Thyroid gland (tissue), 4 donors: ENCODE results near the gene CSMD2.

ENCODE experiments used
- POLR2A ChIP-seq, 2 donors: fragments of 450-650 bp; IDR thresholded peaks; one replicate each; pipeline ENCODE4 v1.6.1; 2017; ENCODE audit warnings: antibody characterized with exemption in 2 of 2, mild to moderate bottlenecking in 2 of 2, moderate library complexity in 1 of 2
- TF ChIP-seq, protein P1 (sequence below), 6 experiments: fragments of 200-600 bp in 3 of 6; fragments of 450-650 bp in 3 of 6; sonication (generic) in 3 of 6; IDR thresholded peaks; one replicate each; pipeline ENCODE4 v1.5.1; 2016 to 2019; ENCODE audit warnings: antibody characterized with exemption in 6 of 6, mild to moderate bottlenecking in 2 of 6, inconsistent platforms in 1 of 6, moderate library complexity in 1 of 6

DNA sequence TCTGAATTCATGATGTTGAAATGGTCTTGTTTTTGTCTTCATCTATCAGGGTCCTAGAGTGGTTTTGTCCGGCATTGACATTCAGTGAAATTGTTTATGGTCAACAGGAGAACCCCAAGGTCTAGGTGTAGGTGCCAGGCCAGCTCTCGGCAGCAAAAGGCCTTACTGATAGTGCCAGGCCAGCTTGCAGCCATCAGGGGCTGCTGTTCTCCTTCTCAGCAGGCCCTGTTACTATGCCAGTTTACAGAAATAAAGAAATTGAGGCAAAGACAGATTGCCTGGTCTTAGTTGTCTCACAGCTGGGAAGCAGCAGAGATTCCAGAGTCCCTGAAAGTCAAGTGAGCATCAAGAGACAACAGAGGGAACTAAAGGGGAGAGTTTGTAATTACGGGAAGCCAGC is 289.2 kb downstream of the CSMD2 start:
- TF ChIP-seq, protein P1, sequence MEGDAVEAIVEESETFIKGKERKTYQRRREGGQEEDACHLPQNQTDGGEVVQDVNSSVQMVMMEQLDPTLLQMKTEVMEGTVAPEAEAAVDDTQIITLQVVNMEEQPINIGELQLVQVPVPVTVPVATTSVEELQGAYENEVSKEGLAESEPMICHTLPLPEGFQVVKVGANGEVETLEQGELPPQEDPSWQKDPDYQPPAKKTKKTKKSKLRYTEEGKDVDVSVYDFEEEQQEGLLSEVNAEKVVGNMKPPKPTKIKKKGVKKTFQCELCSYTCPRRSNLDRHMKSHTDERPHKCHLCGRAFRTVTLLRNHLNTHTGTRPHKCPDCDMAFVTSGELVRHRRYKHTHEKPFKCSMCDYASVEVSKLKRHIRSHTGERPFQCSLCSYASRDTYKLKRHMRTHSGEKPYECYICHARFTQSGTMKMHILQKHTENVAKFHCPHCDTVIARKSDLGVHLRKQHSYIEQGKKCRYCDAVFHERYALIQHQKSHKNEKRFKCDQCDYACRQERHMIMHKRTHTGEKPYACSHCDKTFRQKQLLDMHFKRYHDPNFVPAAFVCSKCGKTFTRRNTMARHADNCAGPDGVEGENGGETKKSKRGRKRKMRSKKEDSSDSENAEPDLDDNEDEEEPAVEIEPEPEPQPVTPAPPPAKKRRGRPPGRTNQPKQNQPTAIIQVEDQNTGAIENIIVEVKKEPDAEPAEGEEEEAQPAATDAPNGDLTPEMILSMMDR (IDR thresholded peaks at IDR 0.05), result no peak
- TF ChIP-seq POLR2A (IDR thresholded peaks at IDR 0.05), result no peak
